ENCODE data around the gene PDZD4. TPM values are rescaled to one million over a fixed set of nuclear protein-coding genes. Genes with fewer than 3 reads are reported as not detected.

Gene PDZD4
- total and polyA plus RNA-seq, 3 experiments from 2014 or later, result 1.3 to 2.3 (median 2.1) TPM

- Mint-ChIP-seq H3K4me3 (no peak overlapping the region), H3K27me3 (peaks cover 0 to 12% of the 10 kb centered on the region in 2 donors), H3K9me3 (no peaks in the 10 kb centered on the region), H3K36me3 (no peaks in the 10 kb centered on the region), H3K27ac (no peak overlapping the region), H3K4me1 (no peaks in the 10 kb centered on the region)
- ChIA-PET POLR2A (no interaction called here), CTCF (no interaction called here)
- Histone ChIP-seq H3K4me3 (ENCODE audit: low read length) (no peak overlapping the region), H3K36me3 (ENCODE audit: insufficient read depth, low read length) (no peaks in the 10 kb centered on the region), H3K27ac (ENCODE audit: low read depth, low read length) (no peak overlapping the region), H3K9me3 (ENCODE audit: low read length) (no peaks in the 10 kb centered on the region), H3K27me3 (ENCODE audit: insufficient read depth, low read length, poor library complexity, severe bottlenecking) (no peaks in the 10 kb centered on the region), H3K4me1 (ENCODE audit: insufficient read depth, low read length) (no peaks in the 10 kb centered on the region)
- DNase-seq, result no peak
These were observed 34.4 kb upstream of the PDZD4 start for GRCh38 chrX:153864561-153865320.

GRCh38 chrX:153864101-153864500 lies 33.8 kb upstream of the PDZD4 start:
- Histone ChIP-seq H3K9me3 (ENCODE audit: low read length) (no peaks in the 10 kb centered on the region), H3K27ac (ENCODE audit: low read depth, low read length) (no peak overlapping the region), H3K36me3 (ENCODE audit: insufficient read depth, low read length) (no peaks in the 10 kb centered on the region), H3K4me3 (ENCODE audit: low read length) (no peak overlapping the region), H3K27me3 (ENCODE audit: insufficient read depth, low read length, poor library complexity, severe bottlenecking) (no peaks in the 10 kb centered on the region), H3K4me1 (ENCODE audit: insufficient read depth, low read length) (no peaks in the 10 kb centered on the region)
- ChIA-PET POLR2A (no interaction called here), CTCF (no interaction called here)
- DNase-seq, result no peak
- Mint-ChIP-seq H3K4me3 (no peak overlapping the region), H3K27me3 (peaks cover 0 to 13% of the 10 kb centered on the region in 2 donors), H3K4me1 (no peaks in the 10 kb centered on the region), H3K36me3 (no peaks in the 10 kb centered on the region), H3K27ac (no peak overlapping the region), H3K9me3 (no peaks in the 10 kb centered on the region)

- ChIA-PET CTCF (no interaction called here), POLR2A (no interaction called here)
- no peaks in the 10 kb centered on the region for H3K36me3 Mint-ChIP-seq
- H3K27ac Mint-ChIP-seq, result no peak overlapping the region
- peaks cover 0 to 11% of the 10 kb centered on the region in 2 donors for H3K27me3 Mint-ChIP-seq
- no peaks in the 10 kb centered on the region for H3K4me1 Mint-ChIP-seq
- Histone ChIP-seq H3K36me3 (ENCODE audit: insufficient read depth, low read length) (no peaks in the 10 kb centered on the region), H3K27me3 (ENCODE audit: insufficient read depth, low read length, poor library complexity, severe bottlenecking) (no peaks in the 10 kb centered on the region), H3K27ac (ENCODE audit: low read depth, low read length) (no peak overlapping the region), H3K4me3 (ENCODE audit: low read length) (no peak overlapping the region), H3K4me1 (ENCODE audit: insufficient read depth, low read length) (no peaks in the 10 kb centered on the region), H3K9me3 (ENCODE audit: low read length) (no peaks in the 10 kb centered on the region)
- H3K9me3 Mint-ChIP-seq, result no peaks in the 10 kb centered on the region
- no peak overlapping the region for H3K4me3 Mint-ChIP-seq
- DNase-seq, result no peak
These were observed 33.1 kb upstream of the PDZD4 start for GRCh38 chrX:153863251-153863991.

- H3K27ac ChIP-seq (ENCODE audit: low read depth, low read length), result no peak overlapping the region
- H3K9me3 Mint-ChIP-seq, result no peaks in the 10 kb centered on the region
- no peak overlapping the region for H3K27ac Mint-ChIP-seq
- no peaks in the 10 kb centered on the region for H3K27me3 ChIP-seq (ENCODE audit: insufficient read depth, low read length, poor library complexity, severe bottlenecking)
- H3K9me3 ChIP-seq (ENCODE audit: low read length), result no peaks in the 10 kb centered on the region
- no peaks in the 10 kb centered on the region for H3K4me1 ChIP-seq (ENCODE audit: insufficient read depth, low read length)
- H3K36me3 ChIP-seq (ENCODE audit: insufficient read depth, low read length), result no peaks in the 10 kb centered on the region
- ChIA-PET CTCF (no interaction called here), POLR2A (interaction anchor here (0.6 kb wide), 1 partner anchor 61 kb away, joined by 4 read pairs; no protein-coding TSS in a partner anchor)
- peaks cover 0 to 11% of the 10 kb centered on the region in 2 donors for H3K27me3 Mint-ChIP-seq
- H3K36me3 Mint-ChIP-seq, result no peaks in the 10 kb centered on the region
- no peak overlapping the region for H3K4me3 Mint-ChIP-seq
- H3K4me1 Mint-ChIP-seq, result peaks cover 2 to 7% (median 2%) of the 10 kb centered on the region in 3 donors
- no peak for DNase-seq
- no peak overlapping the region for H3K4me3 ChIP-seq (ENCODE audit: low read length)
These were observed 32.3 kb upstream of the PDZD4 start for GRCh38 chrX:153862369-153863250.

- no peak overlapping the region for H3K27ac Mint-ChIP-seq
- H3K4me3 Mint-ChIP-seq, result no peak overlapping the region
- no peaks in the 10 kb centered on the region for H3K36me3 ChIP-seq (ENCODE audit: insufficient read depth, low read length)
- no peak overlapping the region for H3K27ac ChIP-seq (ENCODE audit: low read depth, low read length)
- no peaks in the 10 kb centered on the region for H3K36me3 Mint-ChIP-seq
- H3K9me3 Mint-ChIP-seq, result no peaks in the 10 kb centered on the region
- H3K4me1 ChIP-seq (ENCODE audit: insufficient read depth, low read length), result no peaks in the 10 kb centered on the region
- POLR2A ChIA-PET, result interaction anchor here (0.6 kb wide), 1 partner anchor 60 kb away, joined by 4 read pairs; no protein-coding TSS in a partner anchor
- H3K9me3 ChIP-seq (ENCODE audit: low read length), result no peaks in the 10 kb centered on the region
- H3K27me3 Mint-ChIP-seq, result peaks cover 0 to 13% of the 10 kb centered on the region in 2 donors
- DNase-seq, result no peak
- peaks cover 5 to 13% (median 8%) of the 10 kb centered on the region in 3 donors for H3K4me1 Mint-ChIP-seq
- H3K4me3 ChIP-seq (ENCODE audit: low read length), result no peak overlapping the region
- CTCF ChIA-PET, result no interaction called here
- no peaks in the 10 kb centered on the region for H3K27me3 ChIP-seq (ENCODE audit: insufficient read depth, low read length, poor library complexity, severe bottlenecking)
These were observed 31.5 kb upstream of the PDZD4 start for GRCh38 chrX:153861733-153862310.

GRCh38 chrX:153861151-153861550 lies 30.8 kb upstream of the PDZD4 start:
- Mint-ChIP-seq H3K4me1 (peaks cover 5 to 18% (median 11%) of the 10 kb centered on the region in 3 donors), H3K27me3 (peaks cover 0 to 9% of the 10 kb centered on the region in 2 donors), H3K36me3 (no peaks in the 10 kb centered on the region), H3K9me3 (no peaks in the 10 kb centered on the region), H3K27ac (peak overlapping the region in 1 of 8 donors; percentile 17), H3K4me3 (no peak overlapping the region)
- H3K4me1 ChIP-seq (ENCODE audit: insufficient read depth, low read length), result no peaks in the 10 kb centered on the region
- H3K9me3 ChIP-seq (ENCODE audit: low read length), result no peaks in the 10 kb centered on the region
- no peak overlapping the region for H3K4me3 ChIP-seq (ENCODE audit: low read length)
- no peaks in the 10 kb centered on the region for H3K36me3 ChIP-seq (ENCODE audit: insufficient read depth, low read length)
- H3K27me3 ChIP-seq (ENCODE audit: insufficient read depth, low read length, poor library complexity, severe bottlenecking), result no peaks in the 10 kb centered on the region
- no peak overlapping the region for H3K27ac ChIP-seq (ENCODE audit: low read depth, low read length)
- ChIA-PET CTCF (no interaction called here), POLR2A (no interaction called here)
- DNase-seq, result no peak

GRCh38 chrX:153857348-153857903 lies 27.1 kb upstream of the PDZD4 start:
- Histone ChIP-seq H3K4me3 (ENCODE audit: low read length) (no peak overlapping the region), H3K9me3 (ENCODE audit: low read length) (no peaks in the 10 kb centered on the region), H3K27ac (ENCODE audit: low read depth, low read length) (no peak overlapping the region), H3K27me3 (ENCODE audit: insufficient read depth, low read length, poor library complexity, severe bottlenecking) (no peaks in the 10 kb centered on the region), H3K36me3 (ENCODE audit: insufficient read depth, low read length) (no peaks in the 10 kb centered on the region), H3K4me1 (ENCODE audit: insufficient read depth, low read length) (no peaks in the 10 kb centered on the region)
- CTCF ChIA-PET, result no interaction called here
- H3K27me3 Mint-ChIP-seq, result peaks cover 5 to 16% of the 10 kb centered on the region in 2 donors
- peaks cover 5 to 18% (median 11%) of the 10 kb centered on the region in 3 donors for H3K4me1 Mint-ChIP-seq
- no peak for DNase-seq
- H3K27ac Mint-ChIP-seq, result peak overlapping the region in 1 of 8 donors; percentile 52
- H3K4me3 Mint-ChIP-seq, result peak overlapping the region in 1 of 7 donors; percentile 4
- H3K36me3 Mint-ChIP-seq, result no peaks in the 10 kb centered on the region
- POLR2A ChIA-PET, result no interaction called here
- no peaks in the 10 kb centered on the region for H3K9me3 Mint-ChIP-seq

Measured in CD8-positive, alpha-beta memory T cell (primary cell).